HG02623 (cell line): ENCODE results near the gene ICE2.

Experiments used
- ATAC-seq: cut with Tn5 transposase; IDR thresholded peaks from one replicate; pipeline ENCODE4 v1.9.1; 2021; ENCODE audit warnings: moderate library complexity; ENCODE audit not compliant: unreplicated experiment

The ICE2 gene

GRCh38 chr15:60372756-60373155 lies 106.2 kb downstream of the ICE2 start:
- no peak for ATAC-seq

GRCh38 chr15:60372227-60372626 lies 106.7 kb downstream of the ICE2 start:
- ATAC-seq, result no peak

GRCh38 chr15:60371175-60372051 lies 107.5 kb downstream of the ICE2 start:
- no peak for ATAC-seq

GRCh38 chr15:60370869-60371136 lies 108.1 kb downstream of the ICE2 start:
- ATAC-seq, result no peak

GRCh38 chr15:60370105-60370868 lies 108.7 kb downstream of the ICE2 start:
- no peak for ATAC-seq

- no peak for ATAC-seq
These were observed 109.2 kb downstream of the ICE2 start for GRCh38 chr15:60369696-60370095.
